Fibroblast of pulmonary artery (primary cell): ENCODE results near the gene BACH2.

ENCODE experiments used
- DNase-seq: peaks from one replicate; pipeline ENCODE4 v3.0.0-alpha.2; 2010; ENCODE audit warnings: low read depth
- H3K4me3 ChIP-seq: replicated peaks from 2 replicates; pipeline ENCODE4 v1.5.1; 2011; ENCODE audit warnings: low read depth, mild to moderate bottlenecking, control low read depth, low read length, moderate library complexity
- TF ChIP-seq, protein P1 (sequence below): IDR thresholded peaks from 2 replicates; pipeline ENCODE4 v1.5.1; 2011; ENCODE audit warnings: mild to moderate bottlenecking, control low read depth, low read length, inconsistent platforms; ENCODE audit errors: missing control alignments

The BACH2 gene

DNA sequence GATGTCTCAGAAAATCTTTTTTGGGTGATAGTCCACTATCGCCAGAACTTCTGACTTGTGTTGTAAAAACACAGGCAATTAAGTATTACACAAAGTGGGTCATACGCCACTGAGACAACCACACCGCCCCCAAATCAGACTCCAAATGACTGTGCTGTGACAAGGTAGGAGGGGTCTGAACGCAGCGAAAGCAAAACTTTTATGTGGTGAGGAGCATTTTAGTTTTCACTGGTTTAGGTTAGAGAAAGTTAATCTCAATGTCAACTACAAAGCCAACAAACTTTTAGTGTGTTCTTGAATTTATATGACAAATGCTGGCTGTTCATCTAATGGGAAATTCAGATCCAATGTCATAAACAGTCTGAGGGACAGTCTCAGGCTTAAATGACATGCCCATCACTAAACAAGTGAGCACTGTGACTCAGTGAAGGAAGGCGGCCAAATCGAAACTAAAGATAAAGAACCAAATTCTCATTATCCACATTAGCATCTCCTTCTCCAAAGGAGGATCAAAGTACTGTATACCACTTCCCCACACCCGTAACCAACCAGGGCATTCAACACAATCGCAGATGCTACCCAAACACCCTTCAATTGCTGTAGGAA, 215.7 kb downstream of the BACH2 start:
- no peak overlapping the region for H3K4me3 ChIP-seq
- DNase-seq, result no peak
- TF ChIP-seq, protein P1, sequence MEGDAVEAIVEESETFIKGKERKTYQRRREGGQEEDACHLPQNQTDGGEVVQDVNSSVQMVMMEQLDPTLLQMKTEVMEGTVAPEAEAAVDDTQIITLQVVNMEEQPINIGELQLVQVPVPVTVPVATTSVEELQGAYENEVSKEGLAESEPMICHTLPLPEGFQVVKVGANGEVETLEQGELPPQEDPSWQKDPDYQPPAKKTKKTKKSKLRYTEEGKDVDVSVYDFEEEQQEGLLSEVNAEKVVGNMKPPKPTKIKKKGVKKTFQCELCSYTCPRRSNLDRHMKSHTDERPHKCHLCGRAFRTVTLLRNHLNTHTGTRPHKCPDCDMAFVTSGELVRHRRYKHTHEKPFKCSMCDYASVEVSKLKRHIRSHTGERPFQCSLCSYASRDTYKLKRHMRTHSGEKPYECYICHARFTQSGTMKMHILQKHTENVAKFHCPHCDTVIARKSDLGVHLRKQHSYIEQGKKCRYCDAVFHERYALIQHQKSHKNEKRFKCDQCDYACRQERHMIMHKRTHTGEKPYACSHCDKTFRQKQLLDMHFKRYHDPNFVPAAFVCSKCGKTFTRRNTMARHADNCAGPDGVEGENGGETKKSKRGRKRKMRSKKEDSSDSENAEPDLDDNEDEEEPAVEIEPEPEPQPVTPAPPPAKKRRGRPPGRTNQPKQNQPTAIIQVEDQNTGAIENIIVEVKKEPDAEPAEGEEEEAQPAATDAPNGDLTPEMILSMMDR, result no peak

GRCh38 chr6:90079560-90080490, 216.8 kb downstream of the BACH2 start:
- TF ChIP-seq, protein P1, result no peak
- DNase-seq, result no peak
- H3K4me3 ChIP-seq, result no peak overlapping the region

GRCh38 chr6:90078513-90079289, 217.9 kb downstream of the BACH2 start:
- TF ChIP-seq, protein P1, result no peak
- DNase-seq, result no peak
- no peak overlapping the region for H3K4me3 ChIP-seq

DNA sequence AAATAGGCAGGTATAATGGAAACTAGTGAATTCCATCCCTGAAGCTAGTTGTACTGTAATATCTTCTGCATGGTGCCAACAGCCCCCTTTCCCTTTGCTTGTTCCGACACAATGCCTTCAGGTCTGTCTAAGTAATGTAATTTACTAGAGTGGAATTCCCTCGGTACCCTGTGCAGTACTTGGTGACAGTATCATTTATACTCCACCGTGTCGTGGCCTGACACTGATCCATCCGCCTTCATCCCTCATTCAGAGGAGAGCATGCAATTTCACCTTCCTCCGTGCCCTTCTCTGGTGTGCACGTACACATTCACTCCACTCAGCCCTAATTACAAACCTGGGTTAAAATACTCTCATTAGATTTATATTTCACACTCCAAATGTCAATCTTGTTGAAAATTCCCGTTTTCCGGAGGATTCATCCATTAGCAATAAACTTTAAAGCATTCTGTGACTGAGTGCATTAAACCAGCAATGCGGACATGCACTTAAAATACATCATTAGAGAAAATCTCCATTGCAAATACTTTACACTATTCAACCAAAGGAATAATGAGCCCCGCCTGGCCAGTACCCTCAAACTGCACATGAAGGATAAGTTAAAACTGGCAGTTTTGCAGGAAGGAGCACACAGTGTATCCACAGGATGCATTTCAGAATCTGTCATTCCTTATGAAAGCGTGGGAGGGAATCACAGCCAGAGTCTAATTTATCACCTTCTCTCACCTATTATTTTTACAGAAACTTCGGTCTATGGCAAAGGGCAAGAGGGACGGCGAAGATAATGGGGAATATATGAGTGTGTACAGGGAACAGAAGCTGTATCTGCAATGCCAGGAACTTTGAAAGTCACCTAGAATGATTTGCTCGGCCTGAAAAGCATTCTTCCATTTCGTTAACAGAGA, 219.9 kb downstream of the BACH2 start:
- H3K4me3 ChIP-seq, result no peak overlapping the region
- TF ChIP-seq, protein P1, result no peak
- no peak for DNase-seq

- TF ChIP-seq, protein P1, result no peak
- DNase-seq, result no peak
- no peak overlapping the region for H3K4me3 ChIP-seq
Measured at GRCh38 chr6:90074161-90074850, 222.3 kb downstream of the BACH2 start.
